Measurements from ENCODE around the gene DUSP22. TPM values are rescaled to one million over a fixed set of nuclear protein-coding genes. Genes with fewer than 3 reads are reported as not detected.

Gene DUSP22
- total RNA-seq, 1 donor from 2014 or later, result 50.0 TPM

GRCh38 chr6:353642-354614 lies 61.6 kb downstream of the DUSP22 start:
- DNase-seq (ENCODE audit: missing footprints) (peak; percentile 68), ATAC-seq (no peak)
- intact Hi-C loops (cut with DNase I), result no loop called here

GRCh38 chr6:354631-355280 lies 62.5 kb downstream of the DUSP22 start:
- DNase-seq (ENCODE audit: missing footprints) (peak; percentile 73), ATAC-seq (no peak)
- intact Hi-C loops (cut with DNase I), result no loop called here

DNA sequence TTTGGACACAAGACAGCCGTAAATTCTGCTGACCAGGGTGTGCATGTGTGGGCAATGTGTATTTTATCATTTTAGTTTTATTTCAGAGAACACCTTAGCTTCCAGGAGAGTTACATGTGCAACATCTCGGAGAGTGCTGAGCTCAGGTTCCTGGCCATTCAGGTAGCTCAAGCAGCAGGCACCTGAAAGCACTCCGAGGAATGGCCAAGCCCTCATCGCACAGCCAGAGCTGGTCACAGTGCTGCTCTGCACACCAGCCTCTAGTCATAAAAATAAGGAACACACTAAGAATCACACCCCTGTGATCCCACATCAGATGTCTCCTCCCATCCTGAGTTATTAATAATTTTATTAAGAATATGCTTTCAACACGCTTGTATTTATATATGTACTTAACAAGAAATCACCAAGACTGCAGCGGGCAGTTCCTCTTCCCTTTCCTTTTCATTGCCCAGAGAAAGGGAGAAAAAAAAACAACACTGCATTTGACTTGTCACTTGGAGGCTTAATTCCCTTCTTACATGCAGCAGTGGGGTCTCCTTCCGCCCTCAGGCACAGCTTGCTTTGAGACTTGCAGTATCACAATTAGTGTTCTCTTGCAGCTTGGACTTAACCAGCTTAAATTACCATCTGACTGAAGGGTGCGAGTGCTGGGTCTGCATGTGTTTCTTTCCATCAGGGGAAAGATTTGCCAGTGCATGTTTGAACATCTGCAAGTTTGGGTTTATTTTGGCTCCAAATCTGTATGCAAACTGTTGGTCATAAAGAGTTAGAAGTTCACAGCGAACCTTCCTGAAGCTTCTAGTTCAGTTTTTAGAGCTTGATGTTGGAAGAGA lies 63.3 kb downstream of the DUSP22 start:
- DNase-seq (ENCODE audit: missing footprints) (peak; percentile 56), ATAC-seq (no peak)

DNA sequence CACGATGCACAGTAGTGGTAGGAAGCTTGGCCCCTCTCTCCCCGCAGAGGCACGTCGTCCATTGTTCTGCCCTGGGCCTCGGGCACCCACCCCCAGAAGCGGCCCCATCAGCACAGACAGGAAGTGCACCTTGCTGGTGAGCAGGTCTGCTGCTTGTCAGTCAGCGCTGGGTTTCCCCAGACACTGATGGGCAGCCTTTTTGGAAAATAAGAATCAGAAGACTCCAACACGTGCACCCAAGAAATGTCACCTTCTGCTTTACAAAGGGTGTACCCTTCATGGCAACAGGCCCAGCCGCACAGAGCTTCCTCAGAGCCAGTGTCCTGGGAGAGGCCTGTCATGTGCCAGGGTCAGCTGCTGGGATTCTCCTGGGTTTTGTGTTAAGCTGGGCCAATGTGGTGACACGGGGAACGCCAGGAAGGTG lies 64.6 kb downstream of the DUSP22 start:
- intact Hi-C loops (cut with DNase I), result no loop called here
- ATAC-seq (peak; percentile 16), DNase-seq (ENCODE audit: missing footprints) (peak; percentile 69)

More for the DNA sequence above, 63.3 kb downstream of the DUSP22 start:
- intact Hi-C loops (cut with DNase I), result no loop called here

- DNase-seq (ENCODE audit: missing footprints) (peak; percentile 68), ATAC-seq (no peak)
- intact Hi-C loops (cut with DNase I), result no loop called here
Measured at GRCh38 chr6:357261-357790, 65.0 kb downstream of the DUSP22 start.

DNA sequence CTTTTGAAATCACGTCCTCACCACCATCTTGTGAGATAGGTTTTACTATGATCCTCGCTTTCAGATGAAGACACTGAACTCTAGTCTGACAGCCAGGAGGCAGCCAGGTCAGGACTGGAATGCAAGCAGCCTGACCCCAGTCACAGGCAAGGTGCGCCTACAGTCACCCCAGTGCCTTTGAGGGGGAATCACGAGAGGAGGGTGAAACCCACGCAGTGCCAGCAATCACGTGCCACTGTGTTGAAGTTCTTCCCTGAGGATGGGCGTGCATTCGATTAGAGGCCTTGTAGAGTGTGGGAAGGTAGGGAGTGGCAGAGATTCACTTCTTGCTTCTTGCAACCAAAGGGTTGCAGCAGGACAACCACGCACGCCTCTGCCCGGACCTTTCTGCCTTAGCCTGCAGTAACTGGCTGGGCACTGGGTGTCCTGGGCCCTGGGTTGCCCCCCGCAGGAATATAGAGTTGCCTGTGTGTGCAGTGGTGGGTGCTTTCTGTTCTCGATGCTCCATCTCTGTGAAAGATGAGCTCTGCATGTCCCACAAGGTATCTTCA lies 65.6 kb downstream of the DUSP22 start:
- peak; percentile 64 for DNase-seq (ENCODE audit: missing footprints)
- ATAC-seq, result no peak
- intact Hi-C loops (cut with DNase I), result no loop called here

DNA sequence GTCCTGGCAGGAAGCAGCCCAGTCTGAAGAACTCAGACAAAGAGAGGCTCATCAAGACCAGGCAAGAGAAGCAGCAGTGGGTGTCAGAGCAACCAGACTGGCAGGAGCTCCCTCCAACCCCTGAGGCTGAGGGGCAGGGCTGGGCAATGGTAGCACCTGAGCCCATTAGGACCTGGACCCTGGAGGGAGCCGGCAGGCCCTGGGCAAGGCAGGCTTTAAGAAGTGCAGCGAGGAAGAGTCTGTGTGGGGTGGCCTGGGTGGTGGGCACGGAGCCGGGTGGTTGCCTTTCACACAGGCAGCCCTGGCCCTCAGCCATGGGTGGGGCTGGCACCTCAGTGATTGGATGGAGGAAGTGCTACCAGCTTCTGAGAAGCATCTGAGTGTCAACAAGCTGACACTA lies 66.1 kb downstream of the DUSP22 start:
- intact Hi-C loops (cut with DNase I), result no loop called here
- DNase-seq (ENCODE audit: missing footprints), result peak; percentile 71
- no peak for ATAC-seq

DNA sequence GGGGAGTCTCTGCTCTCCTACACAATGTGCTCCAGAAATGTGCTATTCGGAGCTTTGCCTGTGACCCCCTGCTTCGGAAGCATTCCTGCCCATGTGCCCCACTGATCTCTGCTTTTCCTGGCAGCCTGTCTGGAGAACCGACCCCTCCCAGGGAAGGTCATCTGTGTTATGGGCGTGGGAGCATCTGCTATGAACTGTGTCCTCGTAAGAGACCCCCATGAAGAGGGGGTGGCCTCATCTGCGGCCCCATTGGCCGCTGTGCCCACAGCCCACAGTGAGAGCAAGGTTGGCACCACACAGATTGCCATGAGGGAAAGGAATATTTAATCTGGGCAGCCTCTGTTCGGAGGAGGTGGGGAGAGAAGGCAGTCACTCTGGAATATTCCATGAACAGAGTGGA lies 66.6 kb downstream of the DUSP22 start:
- ATAC-seq, result no peak
- peak; percentile 66 for DNase-seq (ENCODE audit: missing footprints)
- intact Hi-C loops (cut with DNase I), result no loop called here

DNA sequence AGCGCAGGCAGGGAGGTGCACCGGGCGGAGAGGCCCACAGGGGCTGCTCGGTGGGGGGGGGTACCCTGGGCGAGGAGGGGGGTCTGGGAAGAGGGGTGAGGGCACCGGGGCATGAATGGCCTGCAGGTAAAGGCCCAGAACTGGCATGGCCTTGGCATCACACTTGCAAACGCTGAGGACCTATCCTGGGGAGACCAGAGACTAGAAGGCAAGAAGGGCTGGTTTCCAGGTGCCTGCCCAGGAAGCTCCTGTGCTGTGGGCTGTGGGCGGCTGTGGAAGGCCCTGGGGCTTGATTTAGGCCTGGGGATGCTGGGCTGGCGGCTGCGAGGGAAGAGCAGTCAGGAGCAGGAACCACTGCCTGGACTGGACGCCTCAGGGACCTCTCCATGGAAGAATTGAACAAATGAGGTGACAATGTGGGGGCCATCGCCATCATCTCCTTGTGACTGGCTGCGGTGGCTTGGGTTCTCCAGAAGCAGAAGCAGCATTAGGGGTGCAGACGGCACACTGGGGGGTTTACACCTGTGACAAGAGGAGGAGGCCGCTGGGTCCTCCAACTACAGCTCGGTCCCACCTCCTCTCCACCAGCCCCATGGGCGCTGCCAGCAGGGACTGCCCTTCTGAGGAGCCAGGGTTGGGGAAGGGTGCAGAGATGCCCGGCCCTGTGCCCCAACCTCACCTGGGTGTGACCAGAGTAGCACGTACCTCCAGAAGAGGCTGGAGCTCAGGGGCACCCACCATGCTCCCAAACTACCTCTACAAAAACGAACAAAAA lies 67.2 kb downstream of the DUSP22 start:
- intact Hi-C loops (cut with DNase I), result no loop called here
- ATAC-seq, result no peak
- DNase-seq (ENCODE audit: missing footprints), result peak; percentile 70

DNA sequence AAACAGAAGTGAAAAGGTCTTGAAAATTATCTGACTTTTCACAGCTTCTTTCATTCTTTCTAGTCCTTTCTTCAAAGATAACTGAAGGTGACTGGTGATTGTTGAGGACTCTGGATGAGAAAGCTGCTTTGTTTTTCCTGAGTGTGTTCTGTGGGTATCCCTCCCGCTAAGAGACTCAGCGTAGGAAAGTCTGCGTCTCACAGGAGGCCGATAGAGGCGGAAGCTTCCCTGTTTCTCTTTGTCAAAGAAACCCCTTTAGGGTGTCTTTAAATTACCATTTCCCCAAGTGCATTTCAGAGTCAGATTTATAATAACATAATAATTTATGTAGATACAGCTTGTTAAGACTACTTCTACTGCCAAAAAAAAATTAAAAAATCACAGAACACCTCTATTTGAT lies 68.1 kb downstream of the DUSP22 start:
- intact Hi-C loops (cut with DNase I), result no loop called here
- DNase-seq (ENCODE audit: missing footprints), result no peak
- no peak for ATAC-seq

GRCh38 chr6:360764-361373 lies 68.6 kb downstream of the DUSP22 start:
- intact Hi-C loops (cut with DNase I), result no loop called here
- DNase-seq (ENCODE audit: missing footprints), result peak; percentile 68
- no peak for ATAC-seq

DNA sequence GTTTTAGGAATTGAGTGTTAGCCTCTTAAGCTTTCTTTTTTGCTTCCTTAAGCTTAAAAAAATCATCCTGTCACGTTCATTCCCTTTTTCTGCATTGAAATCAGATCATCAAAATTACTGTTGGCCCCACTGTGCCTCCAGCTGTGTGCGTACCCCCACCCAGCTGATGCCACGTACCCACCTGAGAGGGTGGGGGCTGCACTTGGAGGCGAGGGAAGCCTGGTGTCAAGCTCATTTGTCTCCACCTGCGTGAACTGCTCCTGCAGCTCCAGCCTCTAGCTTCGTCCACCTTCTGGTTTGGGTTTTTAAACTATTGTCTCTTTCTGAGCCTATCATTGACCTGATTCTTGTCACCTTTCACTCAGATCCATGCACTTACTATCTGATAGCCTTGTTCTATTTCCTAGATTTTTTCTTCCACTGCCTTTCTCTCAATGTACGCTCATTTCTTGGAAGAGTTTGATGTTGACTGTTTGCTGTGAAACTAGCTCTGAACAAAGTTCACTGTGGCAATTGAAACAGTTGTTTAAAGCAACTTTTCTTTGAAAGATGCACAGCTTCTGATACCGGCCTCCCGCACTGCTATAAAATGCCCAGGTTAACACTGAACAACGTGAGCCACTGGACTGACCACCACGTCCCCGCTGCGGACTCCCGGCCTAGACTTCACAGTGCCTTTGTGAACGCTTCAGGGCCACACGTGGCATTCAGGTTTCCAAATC lies 69.3 kb downstream of the DUSP22 start:
- DNase-seq (ENCODE audit: missing footprints), result peak; percentile 59
- ATAC-seq, result no peak
- intact Hi-C loops (cut with DNase I), result no loop called here

DNA sequence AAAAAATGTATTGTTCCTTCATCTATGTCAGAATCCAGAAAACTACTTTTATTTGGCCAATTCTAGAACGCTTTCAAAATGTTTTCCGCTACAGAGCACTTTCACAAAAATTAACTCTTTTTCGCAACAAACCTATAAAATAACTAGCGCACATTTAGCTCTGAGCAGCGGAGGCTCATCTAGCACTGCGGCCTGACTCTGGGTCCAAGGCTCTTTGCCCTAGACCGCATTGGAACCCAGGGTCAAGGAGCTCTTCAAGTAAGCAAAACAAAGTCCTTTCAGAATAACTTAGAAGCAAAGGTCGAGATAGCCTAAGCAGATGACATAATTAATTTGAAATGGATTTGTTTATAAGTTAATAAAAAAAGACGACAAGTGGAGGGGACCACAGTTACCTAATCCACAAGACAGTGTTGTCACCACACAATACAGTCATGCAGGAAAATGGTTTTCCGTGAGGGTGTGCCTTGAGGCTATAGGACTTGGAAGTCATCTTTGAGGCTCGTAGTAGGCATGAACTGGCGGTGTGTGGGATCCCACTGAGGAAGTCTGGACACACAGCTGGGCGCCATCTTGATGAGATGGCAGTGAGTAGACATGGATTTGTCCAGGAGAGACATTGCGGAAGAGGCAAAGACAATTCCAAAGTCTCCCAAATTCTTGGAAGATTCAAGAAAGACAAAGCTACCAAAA lies 70.1 kb downstream of the DUSP22 start:
- ATAC-seq (no peak), DNase-seq (ENCODE audit: missing footprints) (no peak)
- intact Hi-C loops (cut with DNase I), result no loop called here

DNA sequence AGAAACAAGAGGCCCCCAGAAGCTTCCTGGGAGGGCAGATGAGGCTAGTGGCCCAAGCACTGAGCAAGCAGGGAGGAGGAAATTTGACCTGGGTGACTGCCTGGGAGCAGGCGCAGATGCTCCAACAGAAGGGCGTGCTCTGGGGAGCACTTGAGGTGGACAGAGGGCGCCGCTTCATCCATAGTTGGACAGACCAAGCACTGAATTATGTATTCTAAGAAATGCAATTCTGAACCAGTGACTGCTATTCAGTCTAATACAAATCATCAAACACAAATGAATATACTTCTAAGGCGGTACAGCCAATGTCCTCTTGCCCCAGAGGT lies 70.6 kb downstream of the DUSP22 start:
- intact Hi-C loops (cut with DNase I), result no loop called here
- ATAC-seq (no peak), DNase-seq (ENCODE audit: missing footprints) (no peak)

DNA sequence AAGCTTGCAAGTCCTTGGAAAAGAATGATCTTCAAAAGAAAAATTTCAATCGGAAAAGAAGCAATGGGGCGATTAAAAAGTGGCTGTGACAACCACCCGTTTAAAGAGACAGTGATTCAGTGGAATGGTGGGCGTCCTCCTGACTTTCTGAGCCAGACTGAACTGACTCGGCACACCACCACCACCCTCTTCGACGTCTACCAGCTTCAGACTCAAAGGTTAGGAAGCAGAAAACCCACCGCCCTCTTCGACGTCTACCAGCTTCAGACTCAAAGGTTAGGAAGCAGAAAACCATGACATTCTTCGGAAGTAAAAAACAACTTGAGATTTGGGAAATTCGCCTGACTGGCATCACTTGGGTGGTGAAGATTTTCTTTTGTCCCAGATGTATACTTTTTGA lies 71.0 kb downstream of the DUSP22 start:
- ATAC-seq, result no peak
- no peak for DNase-seq (ENCODE audit: missing footprints)
- intact Hi-C loops (cut with DNase I), result no loop called here

- no peak for ATAC-seq
- intact Hi-C loops (cut with DNase I), result no loop called here
- no peak for DNase-seq (ENCODE audit: missing footprints)
Measured at GRCh38 chr6:363909-364308, 71.6 kb downstream of the DUSP22 start.

Data from Right ventricle myocardium inferior (tissue), 1 donor.